ENCODE results near the gene SLC33A1. TPM values are rescaled to one million over a fixed set of nuclear protein-coding genes. Genes with fewer than 3 reads are reported as not detected.
"Not testable (repeated sequence)": the region's sequence is repeated elsewhere in the genome, so short reads cannot be mapped to it uniquely, and the experiment has no call there.

SLC33A1 gene
- 19.8 TPM for total RNA-seq

DNA sequence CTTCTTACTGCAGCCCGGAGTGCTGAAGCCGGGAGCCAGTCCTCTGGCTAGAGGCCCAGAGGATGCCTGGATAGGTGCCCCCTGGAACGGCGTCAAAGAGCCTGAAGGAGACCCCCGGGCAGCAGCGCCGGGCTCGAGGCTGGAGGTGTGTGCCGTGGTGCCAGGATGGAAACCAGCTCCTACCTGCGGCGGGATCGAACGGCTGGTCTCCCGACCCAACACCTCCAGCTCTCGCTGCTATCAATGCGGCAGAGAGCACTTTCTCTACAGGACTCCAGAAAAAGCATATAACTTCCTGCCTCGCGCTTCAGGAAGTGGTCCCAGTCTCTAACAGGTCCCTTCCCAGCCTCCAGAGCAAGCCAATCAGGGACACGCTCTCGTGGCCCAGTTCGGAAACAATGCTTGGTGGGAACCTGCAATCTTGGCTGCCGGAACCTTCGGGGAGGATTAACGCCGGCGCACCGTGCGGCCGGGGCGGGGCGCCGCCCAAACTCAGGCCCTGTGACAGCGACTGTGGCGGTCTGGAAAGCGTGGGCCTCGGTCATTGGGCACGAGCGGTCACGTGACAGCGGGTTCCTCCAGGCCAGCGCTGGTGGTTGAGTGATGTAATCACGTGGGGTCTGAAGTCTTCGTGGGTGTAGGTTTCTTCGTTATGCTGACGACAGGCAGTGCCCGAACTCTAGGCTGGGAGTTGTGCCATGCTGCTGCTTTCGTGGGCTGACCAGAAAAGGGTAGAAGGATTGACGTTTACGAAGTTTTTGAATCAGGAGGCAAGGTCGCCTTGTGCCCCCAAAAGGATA is at the start of gene SLC33A1:
TSS of gene SLC33A1 (minus strand) at position 287 of the 800 bp plus-strand sequence. CDS start 430 bp downstream, outside the sequence.
- Histone ChIP-seq H3K27ac (ENCODE audit: low read depth, low read length) (peak within 1 kb of the TSS; percentile 98), H3K36me3 (ENCODE audit: control insufficient read depth in 3 of 3, insufficient read depth in 3 of 3, low read length in 3 of 3) (no peaks in the 10 kb centered on the region), H3K9ac (ENCODE audit: low read depth in 1 of 3, low read length in 3 of 3) (peak within 1 kb of the TSS; percentile 96 to 98 (median 96)), H3K4me1 (ENCODE audit: control insufficient read depth in 3 of 3, insufficient read depth in 3 of 3, low read length in 3 of 3) (peaks cover 19 to 25% (median 24%) of the 10 kb centered on the region in 3 donors), H3K4me3 (ENCODE audit: low read length in 3 of 3) (peak within 1 kb of the TSS; percentile 97 to 98 (median 97)), H3K9me3 (ENCODE audit: control insufficient read depth in 3 of 3, low read length in 3 of 3) (no peaks in the 10 kb centered on the region), H3K27me3 (ENCODE audit: control insufficient read depth in 3 of 3, insufficient read depth in 3 of 3, low read length in 3 of 3) (no peaks in the 10 kb centered on the region)

- no peak overlapping the region for H3K4me3 ChIP-seq (ENCODE audit: low read length in 3 of 3)
- peaks cover 0 to 5% (median 5%) of the 10 kb centered on the region in 3 donors for H3K4me1 ChIP-seq (ENCODE audit: control insufficient read depth in 3 of 3, insufficient read depth in 3 of 3, low read length in 3 of 3)
- H3K36me3 ChIP-seq (ENCODE audit: control insufficient read depth in 3 of 3, insufficient read depth in 3 of 3, low read length in 3 of 3), result peaks cover 7 to 34% (median 17%) of the 10 kb centered on the region in 3 donors
- H3K27ac ChIP-seq (ENCODE audit: low read depth, low read length), result no peak overlapping the region
- no peaks in the 10 kb centered on the region for H3K9me3 ChIP-seq (ENCODE audit: control insufficient read depth in 3 of 3, low read length in 3 of 3)
- H3K27me3 ChIP-seq (ENCODE audit: control insufficient read depth in 3 of 3, insufficient read depth in 3 of 3, low read length in 3 of 3), result no peaks in the 10 kb centered on the region
- no peak overlapping the region for H3K9ac ChIP-seq (ENCODE audit: low read depth in 1 of 3, low read length in 3 of 3)
These were observed 41.2 kb upstream of the SLC33A1 start for GRCh38 chr3:155895379-155895900.

- H3K9ac ChIP-seq (ENCODE audit: low read depth in 1 of 3, low read length in 3 of 3), result no peak overlapping the region
These were observed 37.1 kb upstream of the SLC33A1 start for GRCh38 chr3:155891321-155891720.

GRCh38 chr3:155890671-155891190 is 36.5 kb upstream of the SLC33A1 start:
- Histone ChIP-seq H3K9ac (ENCODE audit: low read depth in 1 of 3, low read length in 3 of 3) (no peak overlapping the region), H3K36me3 (ENCODE audit: control insufficient read depth in 3 of 3, insufficient read depth in 3 of 3, low read length in 3 of 3) (peaks cover 0 to 12% (median 5%) of the 10 kb centered on the region in 3 donors), H3K9me3 (ENCODE audit: control insufficient read depth in 3 of 3, low read length in 3 of 3) (no peaks in the 10 kb centered on the region), H3K27me3 (ENCODE audit: control insufficient read depth in 3 of 3, insufficient read depth in 3 of 3, low read length in 3 of 3) (no peaks in the 10 kb centered on the region), H3K4me3 (ENCODE audit: low read length in 3 of 3) (no peak overlapping the region), H3K4me1 (ENCODE audit: control insufficient read depth in 3 of 3, insufficient read depth in 3 of 3, low read length in 3 of 3) (peaks cover 6 to 8% (median 6%) of the 10 kb centered on the region in 3 donors), H3K27ac (ENCODE audit: low read depth, low read length) (no peak overlapping the region)

More at GRCh38 chr3:155891321-155891720, 37.1 kb upstream of the SLC33A1 start:
- H3K27me3 ChIP-seq (ENCODE audit: control insufficient read depth in 3 of 3, insufficient read depth in 3 of 3, low read length in 3 of 3), result no peaks in the 10 kb centered on the region
- no peaks in the 10 kb centered on the region for H3K9me3 ChIP-seq (ENCODE audit: control insufficient read depth in 3 of 3, low read length in 3 of 3)
- H3K4me1 ChIP-seq (ENCODE audit: control insufficient read depth in 3 of 3, insufficient read depth in 3 of 3, low read length in 3 of 3), result peaks cover 6 to 8% (median 6%) of the 10 kb centered on the region in 3 donors
- no peak overlapping the region for H3K4me3 ChIP-seq (ENCODE audit: low read length in 3 of 3)
- H3K36me3 ChIP-seq (ENCODE audit: control insufficient read depth in 3 of 3, insufficient read depth in 3 of 3, low read length in 3 of 3), result peaks cover 0 to 13% (median 5%) of the 10 kb centered on the region in 3 donors
- H3K27ac ChIP-seq (ENCODE audit: low read depth, low read length), result no peak overlapping the region

DNA sequence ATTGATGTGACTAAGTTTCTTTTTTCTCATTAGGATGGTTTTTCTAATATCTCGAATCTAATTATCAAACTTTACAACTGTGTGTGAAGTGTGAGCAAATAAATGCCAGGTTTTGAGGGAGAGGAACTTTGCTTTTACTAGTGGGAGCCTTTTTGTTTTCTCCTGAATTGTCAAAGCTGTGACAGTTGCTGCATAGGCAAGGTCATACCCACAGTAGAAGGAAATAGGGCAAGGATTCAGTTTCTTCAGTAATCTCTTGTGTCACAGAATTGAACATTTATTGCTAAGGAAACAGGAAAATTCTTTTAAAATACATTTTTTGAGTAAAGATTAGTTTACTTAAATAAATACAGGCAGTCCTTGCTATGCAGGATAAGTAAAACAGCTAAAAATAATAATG is 35.7 kb upstream of the SLC33A1 start:
- Histone ChIP-seq H3K4me3 (ENCODE audit: low read length in 3 of 3) (no peak overlapping the region), H3K9ac (ENCODE audit: low read depth in 1 of 3, low read length in 3 of 3) (no peak overlapping the region), H3K9me3 (ENCODE audit: control insufficient read depth in 3 of 3, low read length in 3 of 3) (no peaks in the 10 kb centered on the region), H3K27ac (ENCODE audit: low read depth, low read length) (no peak overlapping the region), H3K27me3 (ENCODE audit: control insufficient read depth in 3 of 3, insufficient read depth in 3 of 3, low read length in 3 of 3) (no peaks in the 10 kb centered on the region), H3K4me1 (ENCODE audit: control insufficient read depth in 3 of 3, insufficient read depth in 3 of 3, low read length in 3 of 3) (peaks cover 6 to 8% (median 6%) of the 10 kb centered on the region in 3 donors), H3K36me3 (ENCODE audit: control insufficient read depth in 3 of 3, insufficient read depth in 3 of 3, low read length in 3 of 3) (peaks cover 0 to 8% (median 5%) of the 10 kb centered on the region in 3 donors)

DNA sequence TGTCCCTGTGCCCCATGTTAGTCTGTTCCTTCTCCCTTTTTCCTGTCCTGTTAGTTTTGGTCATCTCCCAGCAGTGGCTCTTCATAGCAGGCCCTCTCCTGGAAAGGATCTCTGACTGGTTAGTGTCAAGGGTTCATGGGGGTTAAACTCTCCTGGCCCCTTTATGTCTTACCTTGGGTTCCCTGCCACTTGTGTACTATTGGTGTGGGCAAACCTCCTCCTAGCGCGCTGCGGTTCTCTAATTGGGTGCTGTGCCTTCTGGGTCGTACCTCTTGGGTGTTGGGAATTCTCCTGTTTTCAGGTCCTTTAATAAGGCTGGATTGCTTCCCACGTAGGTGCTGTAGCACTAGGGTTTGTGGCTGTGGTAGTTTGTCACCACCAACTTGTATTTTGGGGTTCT is 35.0 kb upstream of the SLC33A1 start:
- H3K27me3 ChIP-seq (ENCODE audit: control insufficient read depth in 3 of 3, insufficient read depth in 3 of 3, low read length in 3 of 3), result no peaks in the 10 kb centered on the region
- no peak overlapping the region for H3K4me3 ChIP-seq (ENCODE audit: low read length in 3 of 3)
- H3K27ac ChIP-seq (ENCODE audit: low read depth, low read length), result no peak overlapping the region
- H3K36me3 ChIP-seq (ENCODE audit: control insufficient read depth in 3 of 3, insufficient read depth in 3 of 3, low read length in 3 of 3), result peaks cover 0 to 3% (median 2%) of the 10 kb centered on the region in 3 donors
- H3K9me3 ChIP-seq (ENCODE audit: control insufficient read depth in 3 of 3, low read length in 3 of 3), result no peaks in the 10 kb centered on the region
- H3K9ac ChIP-seq (ENCODE audit: low read depth in 1 of 3, low read length in 3 of 3), result no peak overlapping the region
- peaks cover 6 to 8% (median 6%) of the 10 kb centered on the region in 3 donors for H3K4me1 ChIP-seq (ENCODE audit: control insufficient read depth in 3 of 3, insufficient read depth in 3 of 3, low read length in 3 of 3)

DNA sequence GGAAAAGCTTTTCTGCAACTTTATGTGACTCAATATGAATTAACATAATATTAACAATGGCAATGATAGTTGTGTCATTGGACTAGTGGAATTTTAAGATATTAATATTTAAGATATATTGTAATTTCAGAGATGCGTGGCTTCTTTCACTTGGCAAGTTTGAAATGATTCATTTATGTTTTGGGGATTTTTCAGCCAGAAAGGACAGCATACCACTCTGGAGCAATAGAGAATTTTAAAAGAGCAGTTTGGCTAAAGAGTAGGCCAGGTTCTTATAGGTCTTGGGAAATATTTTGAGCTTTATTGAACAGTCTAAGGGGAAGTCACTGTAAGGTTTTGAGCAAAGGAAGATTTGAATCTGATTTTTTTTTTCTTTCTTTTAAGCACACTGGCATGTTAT is 32.7 kb upstream of the SLC33A1 start:
- H3K27me3 ChIP-seq (ENCODE audit: control insufficient read depth in 3 of 3, insufficient read depth in 3 of 3, low read length in 3 of 3), result no peaks in the 10 kb centered on the region
- H3K36me3 ChIP-seq (ENCODE audit: control insufficient read depth in 3 of 3, insufficient read depth in 3 of 3, low read length in 3 of 3), result no peaks in the 10 kb centered on the region
- peaks cover 6 to 8% (median 6%) of the 10 kb centered on the region in 3 donors for H3K4me1 ChIP-seq (ENCODE audit: control insufficient read depth in 3 of 3, insufficient read depth in 3 of 3, low read length in 3 of 3)
- H3K4me3 ChIP-seq (ENCODE audit: low read length in 3 of 3), result no peak overlapping the region
- no peak overlapping the region for H3K9ac ChIP-seq (ENCODE audit: low read depth in 1 of 3, low read length in 3 of 3)
- H3K27ac ChIP-seq (ENCODE audit: low read depth, low read length), result no peak overlapping the region
- H3K9me3 ChIP-seq (ENCODE audit: control insufficient read depth in 3 of 3, low read length in 3 of 3), result no peaks in the 10 kb centered on the region

GRCh38 chr3:155886348-155886747 is 32.1 kb upstream of the SLC33A1 start:
- not testable (repeated sequence) for H3K27ac ChIP-seq (ENCODE audit: low read depth, low read length); H3K4me1 ChIP-seq (ENCODE audit: control insufficient read depth in 3 of 3, insufficient read depth in 3 of 3, low read length in 3 of 3); H3K9ac ChIP-seq (ENCODE audit: low read depth in 1 of 3, low read length in 3 of 3); H3K27me3 ChIP-seq (ENCODE audit: control insufficient read depth in 3 of 3, insufficient read depth in 3 of 3, low read length in 3 of 3); H3K9me3 ChIP-seq (ENCODE audit: control insufficient read depth in 3 of 3, low read length in 3 of 3); H3K36me3 ChIP-seq (ENCODE audit: control insufficient read depth in 3 of 3, insufficient read depth in 3 of 3, low read length in 3 of 3); H3K4me3 ChIP-seq (ENCODE audit: low read length in 3 of 3)

- H3K4me3 ChIP-seq (ENCODE audit: low read length in 3 of 3), result no peak overlapping the region
- H3K27ac ChIP-seq (ENCODE audit: low read depth, low read length), result no peak overlapping the region
- H3K9me3 ChIP-seq (ENCODE audit: control insufficient read depth in 3 of 3, low read length in 3 of 3), result no peaks in the 10 kb centered on the region
- H3K36me3 ChIP-seq (ENCODE audit: control insufficient read depth in 3 of 3, insufficient read depth in 3 of 3, low read length in 3 of 3), result no peaks in the 10 kb centered on the region
- no peaks in the 10 kb centered on the region for H3K27me3 ChIP-seq (ENCODE audit: control insufficient read depth in 3 of 3, insufficient read depth in 3 of 3, low read length in 3 of 3)
- no peak overlapping the region for H3K9ac ChIP-seq (ENCODE audit: low read depth in 1 of 3, low read length in 3 of 3)
- H3K4me1 ChIP-seq (ENCODE audit: control insufficient read depth in 3 of 3, insufficient read depth in 3 of 3, low read length in 3 of 3), result peaks cover 0 to 6% (median 3%) of the 10 kb centered on the region in 3 donors
These were observed 31.1 kb upstream of the SLC33A1 start for GRCh38 chr3:155885292-155885691.

GRCh38 chr3:155884292-155884691 is 30.1 kb upstream of the SLC33A1 start:
- Histone ChIP-seq H3K4me3 (ENCODE audit: low read length in 3 of 3) (no peak overlapping the region), H3K36me3 (ENCODE audit: control insufficient read depth in 3 of 3, insufficient read depth in 3 of 3, low read length in 3 of 3) (no peaks in the 10 kb centered on the region), H3K9me3 (ENCODE audit: control insufficient read depth in 3 of 3, low read length in 3 of 3) (no peaks in the 10 kb centered on the region), H3K9ac (ENCODE audit: low read depth in 1 of 3, low read length in 3 of 3) (no peak overlapping the region), H3K27me3 (ENCODE audit: control insufficient read depth in 3 of 3, insufficient read depth in 3 of 3, low read length in 3 of 3) (no peaks in the 10 kb centered on the region), H3K27ac (ENCODE audit: low read depth, low read length) (no peak overlapping the region), H3K4me1 (ENCODE audit: control insufficient read depth in 3 of 3, insufficient read depth in 3 of 3, low read length in 3 of 3) (peaks cover 0 to 2% (median 0%) of the 10 kb centered on the region in 3 donors)

All from skeletal muscle tissue (tissue), 4 donors.